A549 (cell line): Measurements from ENCODE around the gene PRR15L. TPM values are rescaled to one million over a fixed set of nuclear protein-coding genes. Genes with fewer than 3 reads are reported as not detected.
"Not testable (repeated sequence)": the region's sequence is repeated elsewhere in the genome, so short reads cannot be mapped to it uniquely, and the experiment has no call there.

Experiments used
- ATAC-seq, 2 experiments: fragments of 200-7000 bp in 1 of 2; fragments of >200 bp in 1 of 2; cut with Nextera tagmentation in 1 of 2; cut with Tn5 transposase in 1 of 2; 3 replicates each; pipeline versions ENCODE4 v1.8.0 to v1.9.1; 2018 to 2020; ENCODE audit warnings: mild to moderate bottlenecking in 1 of 2, moderate library complexity in 1 of 2
- CTCF ChIA-PET: fragments of 300-600 bp; sonication (Branson Sonifier 250); formaldehyde crosslinking; extraction: SDS; loops from one replicate; lab custom pipeline; 2021; ENCODE audit warnings: antibody characterized with exemption, inconsistent platforms; lab: Yijun Ruan, JAX
- POLR2A ChIA-PET: fragments of 350-600 bp; formaldehyde crosslinking; extraction: SDS; loops from one replicate; lab custom pipeline; 2021; ENCODE audit warnings: antibody characterized with exemption, inconsistent platforms; lab: Yijun Ruan, JAX
- DNase-seq, 2 experiments: peaks; one replicate each; pipeline versions ENCODE4 v3.0.0 to v3.0.0-alpha.2; 2011 to 2016; ENCODE audit warnings: low read depth in 1 of 2, low spot score in 1 of 2
- FAIRE-seq: peaks from 2 replicates; lab custom pipeline; 2011; peaks lifted over from hg19 to GRCh38; lab: Jason Lieb, UNC
- H3K27ac ChIP-seq, 2 experiments: fragments of >200 bp; sonication (Bioruptor Twin); formaldehyde crosslinking; 3 replicates each; pipeline ENCODE4 v1.5.1; 2016 to 2017
- H3K4me1 ChIP-seq: fragments of >200 bp; sonication (Bioruptor Twin); formaldehyde crosslinking; 3 replicates; pipeline ENCODE4 v1.6.1; 2016
- H3K4me2 ChIP-seq: fragments of >200 bp; sonication (Bioruptor Twin); formaldehyde crosslinking; 3 replicates; pipeline ENCODE4 v1.6.1; 2016
- H3K4me3 ChIP-seq: fragments of >200 bp; sonication (Bioruptor Twin); formaldehyde crosslinking; 3 replicates; pipeline ENCODE4 v1.5.1; 2016
- H3K9me3 ChIP-seq: fragments of >200 bp; sonication (Bioruptor Twin); formaldehyde crosslinking; 3 replicates; pipeline ENCODE4 v1.6.1; 2016
- BHLHE40 ChIP-seq: IDR thresholded peaks from 2 replicates; pipeline ENCODE4 v1.6.1; 2012; ENCODE audit warnings: low read depth, low read length, inconsistent platforms
- CBX2 ChIP-seq: fragments of 200-600 bp; sonication (generic); IDR thresholded peaks from 2 replicates; pipeline ENCODE4 v1.6.1; 2016; ENCODE audit warnings: low read depth, mild to moderate bottlenecking, borderline replicate concordance
- CBX8 ChIP-seq: fragments of 200-600 bp; sonication (generic); IDR thresholded peaks from 2 replicates; pipeline ENCODE4 v1.6.1; 2016
- CEBPB ChIP-seq, 2 experiments: fragments of >200 bp in 1 of 2; sonication (Bioruptor Twin) in 1 of 2; formaldehyde crosslinking in 1 of 2; IDR thresholded peaks; 2 replicates each; pipeline ENCODE4 v1.6.1; 2012 to 2016
- CHD4 ChIP-seq: fragments of 200-600 bp; sonication (generic); IDR thresholded peaks from 2 replicates; pipeline ENCODE4 v1.6.1; 2016; ENCODE audit warnings: antibody characterized with exemption, mild to moderate bottlenecking, borderline replicate concordance
- EHMT2 ChIP-seq: fragments of 200-600 bp; sonication (generic); IDR thresholded peaks from 2 replicates; pipeline ENCODE4 v1.6.1; 2016; ENCODE audit warnings: antibody characterized with exemption, low read depth, mild to moderate bottlenecking, moderate library complexity
- EP300 ChIP-seq, 2 experiments: fragments of >200 bp; sonication (Bioruptor Twin); formaldehyde crosslinking; IDR thresholded peaks; 2 replicates in 1 of 2; 3 replicates in 1 of 2; pipeline ENCODE4 v1.6.1; 2016 to 2017
- FOSL2 ChIP-seq, 2 experiments: fragments of 450-650 bp in 1 of 2; fragments of >200 bp in 1 of 2; sonication (Bioruptor Twin) in 1 of 2; formaldehyde crosslinking; IDR thresholded peaks; 2 replicates each; pipeline versions ENCODE4 v1.5.0 to v1.6.1; 2016 to 2020; ENCODE audit warnings: mild to moderate bottlenecking in 1 of 2, moderate library complexity in 1 of 2
- HDAC2 ChIP-seq: fragments of 200-600 bp; sonication (generic); IDR thresholded peaks from 2 replicates; pipeline ENCODE4 v1.6.1; 2016
- HOXB13 ChIP-seq: fragments of 250-450 bp; sonication (Bioruptor Pico); IDR thresholded peaks from 2 replicates; pipeline ENCODE4 v1.5.0; 2020; ENCODE audit warnings: low read depth, mild to moderate bottlenecking, moderate library complexity
- JUNB ChIP-seq: fragments of >200 bp; sonication (Bioruptor Twin); formaldehyde crosslinking; IDR thresholded peaks from 2 replicates; pipeline ENCODE4 v1.6.1; 2016
- MYC ChIP-seq: IDR thresholded peaks from 2 replicates; pipeline ENCODE4 v1.6.1; 2012; ENCODE audit warnings: mild to moderate bottlenecking, inconsistent platforms, low read length, improper control_type of control experiment, borderline replicate concordance
- NPAS2 ChIP-seq: fragments of 250-450 bp; sonication (Bioruptor Pico); IDR thresholded peaks from 2 replicates; pipeline ENCODE4 v1.8.0; 2022; ENCODE audit warnings: mild to moderate bottlenecking, moderate library complexity, borderline replicate concordance
- POLR2A ChIP-seq: IDR thresholded peaks from 2 replicates; pipeline ENCODE4 v1.6.1; 2012; ENCODE audit warnings: mild to moderate bottlenecking, low read length
- POLR2AphosphoS2 ChIP-seq: conservative IDR thresholded peaks from 2 replicates; pipeline ENCODE4 v1.6.1; 2012; ENCODE audit warnings: low read length, improper control_type of control experiment, inconsistent platforms
- RCOR1 ChIP-seq: fragments of 150-350 bp; IDR thresholded peaks from 2 replicates; pipeline ENCODE4 v1.6.1; 2014; ENCODE audit warnings: antibody characterized with exemption, low read length, low read depth
- SREBF2 ChIP-seq: fragments of 450-650 bp; IDR thresholded peaks from 2 replicates; pipeline ENCODE4 v1.6.1; 2014; ENCODE audit warnings: mild to moderate bottlenecking, moderate library complexity
- TP53 ChIP-seq: fragments of 250-450 bp; sonication (Bioruptor Pico); IDR thresholded peaks from 2 replicates; pipeline ENCODE4 v1.5.0; 2021; ENCODE audit warnings: mild to moderate bottlenecking, moderate library complexity
- ZFP36 ChIP-seq: fragments of 450-650 bp; IDR thresholded peaks from 2 replicates; pipeline ENCODE4 v1.6.1; 2014; ENCODE audit warnings: borderline replicate concordance; ENCODE audit not compliant: partially characterized antibody
- WGBS: methylation state at CpG from one replicate; pipeline ENCODE4 v1.1.6; 2017; ENCODE audit errors: missing lambda C conversion rate; 5-methylcytosine and 5-hydroxymethylcytosine counted together
- polyA plus RNA-seq, 4 experiments: library from polyadenylated mRNA; depleted of rRNA in 3 of 4; stranded (reverse); fragments of >200 nt; fragmentation: RNase III in 1 of 4; extraction: RNeasy Plus Mini Kit Qiagen cat#74134 plus additional on column Dnase treatment in 1 of 4; gene quantifications; 2 replicates in 3 of 4; 3 replicates in 1 of 4; pipeline ENCODE4 v1.2.3, GENCODE V29; 2011 to 2017
- TF ChIP-seq, protein P1 (sequence below): fragments of >200 bp; sonication (Bioruptor Twin); formaldehyde crosslinking; IDR thresholded peaks from 2 replicates; pipeline ENCODE4 v1.6.1; 2016
- TF ChIP-seq, protein P2 (sequence below): fragments of 200-600 bp; sonication (generic); IDR thresholded peaks from 2 replicates; pipeline ENCODE4 v1.6.1; 2016; ENCODE audit warnings: antibody characterized with exemption, mild to moderate bottlenecking, moderate library complexity
- TF ChIP-seq, protein P3 (sequence below): IDR thresholded peaks from 2 replicates; pipeline ENCODE4 v1.6.1; 2012; ENCODE audit warnings: low read depth, borderline replicate concordance
- TF ChIP-seq, protein P4 (sequence below): fragments of 150-350 bp; IDR thresholded peaks from 2 replicates; pipeline ENCODE4 v1.6.1; 2014; ENCODE audit warnings: low read depth, mild to moderate bottlenecking, low read length
- TF ChIP-seq, protein P5 (sequence below): fragments of 250-450 bp; sonication (Bioruptor Pico); IDR thresholded peaks from 2 replicates; pipeline ENCODE4 v1.5.0; 2020; ENCODE audit warnings: low read depth, mild to moderate bottlenecking, moderate library complexity

The PRR15L gene
- polyA plus RNA-seq, 2 of the 4 experiments (the other 2 are of a cell fraction) = 1.6 to 2.2 TPM

DNA sequence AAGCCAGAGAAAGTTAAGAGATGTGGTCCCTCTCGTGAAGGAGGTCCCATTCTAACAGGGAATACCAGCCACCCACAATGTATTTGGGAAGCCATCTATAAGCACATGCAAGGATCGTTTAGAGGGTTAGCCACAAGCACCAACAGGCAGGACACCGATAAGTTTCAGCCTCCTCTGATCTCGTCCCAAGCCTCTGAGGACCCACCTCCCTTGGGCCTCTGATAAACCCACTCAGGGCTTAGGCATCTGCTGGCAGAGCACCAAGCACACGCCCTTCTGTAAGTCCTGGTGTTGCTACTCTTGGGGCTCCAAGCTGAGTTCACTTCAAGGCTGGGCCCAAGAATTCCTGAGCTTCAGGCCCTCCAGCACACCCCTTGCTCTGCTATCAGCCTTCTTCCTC is 21.7 kb downstream of the PRR15L start (continued):
- no peak for TF ChIP-seq CEBPB (IDR thresholded peaks at IDR 0.05)
- no peak for TF ChIP-seq RCOR1
- TF ChIP-seq CHD4 = no peak
- TF ChIP-seq BHLHE40 = no peak

DNA sequence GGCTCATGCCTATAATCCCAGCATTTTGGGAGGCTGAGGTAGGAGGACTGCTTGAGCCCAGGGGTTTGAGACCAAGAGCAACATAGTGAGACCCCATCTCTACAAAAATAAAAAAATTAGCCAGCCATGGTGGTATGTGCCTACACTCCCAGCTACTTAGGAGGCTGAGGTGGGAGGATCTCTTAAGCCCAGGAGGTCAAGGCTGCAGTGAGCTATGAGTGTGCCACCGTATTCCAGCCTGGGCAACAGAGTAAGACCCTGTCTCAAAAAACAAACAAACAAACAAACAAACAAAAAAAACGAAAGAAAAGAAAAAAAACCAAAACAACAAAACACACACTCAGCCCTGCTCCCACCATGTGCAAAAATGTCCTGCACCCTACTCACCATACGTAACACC is 22.2 kb downstream of the PRR15L start:
- POLR2A ChIA-PET, H3K9me3 ChIP-seq, FAIRE-seq, DNase-seq, H3K4me3 ChIP-seq, ATAC-seq: not testable (repeated sequence)
- CTCF ChIA-PET = interaction anchor here (0.8 to 21.7 kb wide), 5 partner anchors 10 to 83 kb away, joined by 3 to 320 read pairs (median 6); partner anchors contain the start of genes CDK5RAP3 and PNPO
- 79% methylated on average over 3 of the region's 3 CpGs for WGBS
- H3K4me1 ChIP-seq = peaks cover 24% of the 10 kb centered on the region
- H3K27ac ChIP-seq = peak overlapping the region; percentile 37 to 72; a peak in 4 of 6 replicates
- peak overlapping the region; percentile 39 for H3K4me2 ChIP-seq

DNA sequence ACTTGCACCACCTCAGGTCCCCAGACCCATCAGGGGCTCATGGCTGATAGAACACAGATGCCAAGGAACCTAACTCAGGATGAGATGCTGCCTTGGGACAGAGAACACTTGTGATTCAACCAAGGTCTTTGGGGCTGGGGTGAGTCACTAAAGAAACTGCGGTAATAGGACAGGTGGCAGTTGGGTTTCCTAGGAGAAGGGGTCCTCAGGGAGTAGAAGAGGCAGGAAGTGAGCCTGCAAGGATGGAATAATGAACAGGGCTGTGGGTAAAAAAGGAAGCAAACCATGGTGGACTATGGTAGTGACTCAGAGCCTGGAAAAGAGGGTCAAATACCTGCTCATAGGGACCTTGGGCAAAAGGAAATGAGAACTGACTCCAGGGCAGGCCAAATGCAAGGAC is 22.8 kb downstream of the PRR15L start:
- Histone ChIP-seq H3K27ac (peak overlapping the region in 1 of 2 experiments; percentile 72; a peak in 1 of 6 replicates), H3K4me3 (no peak overlapping the region), H3K4me2 (no peak overlapping the region), H3K4me1 (peaks cover 22% of the 10 kb centered on the region), H3K9me3 (no peaks in the 10 kb centered on the region)
- TF ChIP-seq MYC (no peak), NPAS2 (CRISPR knock-in tag) (no peak), ZFP36 (no peak), SREBF2 (no peak), RCOR1 (no peak), TP53 (CRISPR knock-in tag) (no peak), CEBPB (IDR thresholded peaks at IDR 0.05) (no peak), POLR2AphosphoS2 (no peak)
- TF ChIP-seq, protein P1, sequence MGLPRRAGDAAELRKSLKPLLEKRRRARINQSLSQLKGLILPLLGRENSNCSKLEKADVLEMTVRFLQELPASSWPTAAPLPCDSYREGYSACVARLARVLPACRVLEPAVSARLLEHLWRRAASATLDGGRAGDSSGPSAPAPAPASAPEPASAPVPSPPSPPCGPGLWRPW = no peak
- TF ChIP-seq, protein P2, sequence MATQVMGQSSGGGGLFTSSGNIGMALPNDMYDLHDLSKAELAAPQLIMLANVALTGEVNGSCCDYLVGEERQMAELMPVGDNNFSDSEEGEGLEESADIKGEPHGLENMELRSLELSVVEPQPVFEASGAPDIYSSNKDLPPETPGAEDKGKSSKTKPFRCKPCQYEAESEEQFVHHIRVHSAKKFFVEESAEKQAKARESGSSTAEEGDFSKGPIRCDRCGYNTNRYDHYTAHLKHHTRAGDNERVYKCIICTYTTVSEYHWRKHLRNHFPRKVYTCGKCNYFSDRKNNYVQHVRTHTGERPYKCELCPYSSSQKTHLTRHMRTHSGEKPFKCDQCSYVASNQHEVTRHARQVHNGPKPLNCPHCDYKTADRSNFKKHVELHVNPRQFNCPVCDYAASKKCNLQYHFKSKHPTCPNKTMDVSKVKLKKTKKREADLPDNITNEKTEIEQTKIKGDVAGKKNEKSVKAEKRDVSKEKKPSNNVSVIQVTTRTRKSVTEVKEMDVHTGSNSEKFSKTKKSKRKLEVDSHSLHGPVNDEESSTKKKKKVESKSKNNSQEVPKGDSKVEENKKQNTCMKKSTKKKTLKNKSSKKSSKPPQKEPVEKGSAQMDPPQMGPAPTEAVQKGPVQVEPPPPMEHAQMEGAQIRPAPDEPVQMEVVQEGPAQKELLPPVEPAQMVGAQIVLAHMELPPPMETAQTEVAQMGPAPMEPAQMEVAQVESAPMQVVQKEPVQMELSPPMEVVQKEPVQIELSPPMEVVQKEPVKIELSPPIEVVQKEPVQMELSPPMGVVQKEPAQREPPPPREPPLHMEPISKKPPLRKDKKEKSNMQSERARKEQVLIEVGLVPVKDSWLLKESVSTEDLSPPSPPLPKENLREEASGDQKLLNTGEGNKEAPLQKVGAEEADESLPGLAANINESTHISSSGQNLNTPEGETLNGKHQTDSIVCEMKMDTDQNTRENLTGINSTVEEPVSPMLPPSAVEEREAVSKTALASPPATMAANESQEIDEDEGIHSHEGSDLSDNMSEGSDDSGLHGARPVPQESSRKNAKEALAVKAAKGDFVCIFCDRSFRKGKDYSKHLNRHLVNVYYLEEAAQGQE = no peak
- DNase-seq (no peak), ATAC-seq (no peak), FAIRE-seq (no peak)
- POLR2A ChIA-PET = no interaction called here
- CTCF ChIA-PET = interaction anchor here (1.5 to 21.7 kb wide), 3 partner anchors 11 to 84 kb away, joined by 6 to 320 read pairs (median 22); partner anchors contain the start of genes CDK5RAP3 and PNPO
- 96% methylated on average over 1 of the region's 1 CpG for WGBS

DNA sequence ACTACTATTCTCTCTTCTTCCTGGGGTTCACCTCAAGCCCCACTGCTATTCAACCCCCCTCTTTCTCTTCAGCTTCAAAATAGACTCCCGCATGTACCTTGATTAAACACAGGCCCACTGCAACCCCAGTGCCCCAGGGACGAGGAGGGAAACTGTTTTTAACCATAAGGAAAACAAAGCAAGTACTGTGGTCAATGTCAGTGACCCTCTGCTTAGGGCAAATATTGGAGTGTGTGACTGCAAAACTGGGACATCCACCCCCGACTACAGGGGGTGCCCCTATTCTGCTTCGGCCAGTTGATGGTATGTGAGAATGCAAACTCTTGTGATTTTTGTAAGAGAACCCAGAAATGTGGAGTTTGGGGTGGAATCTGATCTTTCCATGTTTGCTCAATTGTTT is 25.8 kb downstream of the PRR15L start:
- no peak for ATAC-seq
- Histone ChIP-seq H3K4me2 (no peak overlapping the region), H3K4me3 (no peak overlapping the region), H3K9me3 (no peaks in the 10 kb centered on the region), H3K27ac (no peak overlapping the region), H3K4me1 (peaks cover 19% of the 10 kb centered on the region)
- CTCF ChIA-PET = interaction anchor here (0.6 to 21.7 kb wide), 11 partner anchors 9 to 216 kb away, joined by 3 to 320 read pairs (median 5); partner anchors contain the start of genes PNPO and SCRN2
- DNase-seq = no peak
- 77% methylated on average over 4 of the region's 4 CpGs for WGBS
- FAIRE-seq = no peak
- POLR2A ChIA-PET = no interaction called here
- TF ChIP-seq FOSL2 (IDR thresholded peaks at IDR 0.05) = no peak
- TF ChIP-seq FOSL2 (CRISPR knock-in tag; IDR thresholded peaks at IDR 0.05) = no peak
- TF ChIP-seq EP300 (IDR thresholded peaks at IDR 0.05) = no peak
- no peak for TF ChIP-seq HOXB13
- TF ChIP-seq SREBF2 = no peak
- TF ChIP-seq, protein P3, sequence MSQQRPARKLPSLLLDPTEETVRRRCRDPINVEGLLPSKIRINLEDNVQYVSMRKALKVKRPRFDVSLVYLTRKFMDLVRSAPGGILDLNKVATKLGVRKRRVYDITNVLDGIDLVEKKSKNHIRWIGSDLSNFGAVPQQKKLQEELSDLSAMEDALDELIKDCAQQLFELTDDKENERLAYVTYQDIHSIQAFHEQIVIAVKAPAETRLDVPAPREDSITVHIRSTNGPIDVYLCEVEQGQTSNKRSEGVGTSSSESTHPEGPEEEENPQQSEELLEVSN = no peak
- TF ChIP-seq EHMT2 = no peak
- TF ChIP-seq, protein P4, sequence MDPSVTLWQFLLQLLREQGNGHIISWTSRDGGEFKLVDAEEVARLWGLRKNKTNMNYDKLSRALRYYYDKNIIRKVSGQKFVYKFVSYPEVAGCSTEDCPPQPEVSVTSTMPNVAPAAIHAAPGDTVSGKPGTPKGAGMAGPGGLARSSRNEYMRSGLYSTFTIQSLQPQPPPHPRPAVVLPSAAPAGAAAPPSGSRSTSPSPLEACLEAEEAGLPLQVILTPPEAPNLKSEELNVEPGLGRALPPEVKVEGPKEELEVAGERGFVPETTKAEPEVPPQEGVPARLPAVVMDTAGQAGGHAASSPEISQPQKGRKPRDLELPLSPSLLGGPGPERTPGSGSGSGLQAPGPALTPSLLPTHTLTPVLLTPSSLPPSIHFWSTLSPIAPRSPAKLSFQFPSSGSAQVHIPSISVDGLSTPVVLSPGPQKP = no peak
- TF ChIP-seq CBX8 = no peak
- TF ChIP-seq JUNB = no peak
- TF ChIP-seq CBX2 = no peak
- TF ChIP-seq, protein P5, sequence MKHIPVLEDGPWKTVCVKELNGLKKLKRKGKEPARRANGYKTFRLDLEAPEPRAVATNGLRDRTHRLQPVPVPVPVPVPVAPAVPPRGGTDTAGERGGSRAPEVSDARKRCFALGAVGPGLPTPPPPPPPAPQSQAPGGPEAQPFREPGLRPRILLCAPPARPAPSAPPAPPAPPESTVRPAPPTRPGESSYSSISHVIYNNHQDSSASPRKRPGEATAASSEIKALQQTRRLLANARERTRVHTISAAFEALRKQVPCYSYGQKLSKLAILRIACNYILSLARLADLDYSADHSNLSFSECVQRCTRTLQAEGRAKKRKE (CRISPR knock-in tag) = no peak
- no peak for TF ChIP-seq POLR2A
- TF ChIP-seq HDAC2 = no peak
